Ectodermal cell (in vitro differentiated cells): ENCODE results near the gene CCT7.
"Not testable (repeated sequence)": the region's sequence is repeated elsewhere in the genome, so short reads cannot be mapped to it uniquely, and the experiment has no call there.

Source experiments
- H3K27ac ChIP-seq: 2 replicates; pipeline ENCODE4 v1.7.0; 2013; ENCODE audit warnings: mild to moderate bottlenecking, low read depth, low read length; ENCODE audit not compliant: insufficient read depth, poor library complexity, severe bottlenecking
- H3K27me3 ChIP-seq: 2 replicates; pipeline ENCODE4 v1.7.0; 2013; ENCODE audit warnings: mild to moderate bottlenecking, low read length; ENCODE audit not compliant: insufficient read depth, control insufficient read depth, poor library complexity, severe bottlenecking
- H3K36me3 ChIP-seq: one replicate; pipeline ENCODE4 v1.7.0; 2013; ENCODE audit warnings: low read length; ENCODE audit not compliant: control insufficient read depth, insufficient read depth
- H3K4me1 ChIP-seq: one replicate; pipeline ENCODE4 v1.7.0; 2013; ENCODE audit warnings: low read length; ENCODE audit not compliant: control insufficient read depth, insufficient read depth
- H3K4me3 ChIP-seq: 2 replicates; pipeline ENCODE4 v1.7.0; 2013; ENCODE audit warnings: low read depth, low read length, control low read depth; ENCODE audit not compliant: insufficient read depth
- H3K9me3 ChIP-seq: 2 replicates; pipeline ENCODE4 v1.7.0; 2013; ENCODE audit warnings: mild to moderate bottlenecking, low read length, moderate library complexity; ENCODE audit not compliant: control insufficient read depth
- WGBS, 2 experiments: methylation state at CpG; one replicate each; pipeline ENCODE4 v1.1.7; 2013; ENCODE audit warnings: missing lambda C conversion rate in 2 of 2; 5-methylcytosine and 5-hydroxymethylcytosine counted together

The CCT7 gene

GRCh38 chr2:73259704-73260337, 25.7 kb downstream of the CCT7 start:
- whole genome bisulfite sequencing, 2 experiments, result 93 to 94% methylated on average over 4 of the region's 4 CpGs
- Histone ChIP-seq H3K27me3 (no peaks in the 10 kb centered on the region), H3K27ac (no peak overlapping the region), H3K4me3 (no peak overlapping the region), H3K9me3 (no peaks in the 10 kb centered on the region), H3K36me3 (no peaks in the 10 kb centered on the region), H3K4me1 (peaks cover 7% of the 10 kb centered on the region)

- Histone ChIP-seq H3K4me1 (peaks cover 7% of the 10 kb centered on the region), H3K9me3 (no peaks in the 10 kb centered on the region), H3K27me3 (no peaks in the 10 kb centered on the region), H3K36me3 (no peaks in the 10 kb centered on the region), H3K27ac (no peak overlapping the region), H3K4me3 (no peak overlapping the region)
- WGBS, 2 experiments, result 37 to 42% methylated on average over 17 of the region's 17 CpGs
Observed at GRCh38 chr2:73260338-73260984, 26.4 kb downstream of the CCT7 start.

GRCh38 chr2:73262108-73262651, 28.1 kb downstream of the CCT7 start:
- WGBS, 2 experiments, result 81 to 92% methylated on average over 4 of the region's 4 CpGs
- Histone ChIP-seq H3K4me3 (no peak overlapping the region), H3K9me3 (no peaks in the 10 kb centered on the region), H3K27me3 (peaks cover 8% of the 10 kb centered on the region), H3K27ac (no peak overlapping the region), H3K4me1 (no peaks in the 10 kb centered on the region), H3K36me3 (no peaks in the 10 kb centered on the region)

GRCh38 chr2:73262691-73263429, 28.8 kb downstream of the CCT7 start:
- H3K27ac ChIP-seq, H3K36me3 ChIP-seq, H3K9me3 ChIP-seq, H3K4me3 ChIP-seq, H3K4me1 ChIP-seq: not testable (repeated sequence)
- WGBS, 2 experiments, result 89 to 91% methylated on average over 18 of the region's 18 CpGs
- peaks cover 15% of the 10 kb centered on the region for H3K27me3 ChIP-seq

- WGBS, 2 experiments, result 93% methylated on average over 16 of the region's 16 CpGs
- H3K9me3 ChIP-seq, result no peaks in the 10 kb centered on the region
- no peaks in the 10 kb centered on the region for H3K4me1 ChIP-seq
- H3K36me3 ChIP-seq, result no peaks in the 10 kb centered on the region
- H3K27me3 ChIP-seq, result peaks cover 24% of the 10 kb centered on the region
- H3K4me3 ChIP-seq, result no peak overlapping the region
- no peak overlapping the region for H3K27ac ChIP-seq
Observed at GRCh38 chr2:73263540-73264331, 29.6 kb downstream of the CCT7 start.

GRCh38 chr2:73264332-73264606, 30.2 kb downstream of the CCT7 start:
- Histone ChIP-seq H3K27me3 (peaks cover 29% of the 10 kb centered on the region), H3K27ac (no peak overlapping the region), H3K4me1 (no peaks in the 10 kb centered on the region), H3K9me3 (no peaks in the 10 kb centered on the region), H3K36me3 (no peaks in the 10 kb centered on the region), H3K4me3 (no peak overlapping the region)
- WGBS, 2 experiments, result 94 to 95% methylated on average over 15 of the region's 15 CpGs

GRCh38 chr2:73264783-73265182, 30.7 kb downstream of the CCT7 start:
- H3K36me3 ChIP-seq, result no peaks in the 10 kb centered on the region
- no peaks in the 10 kb centered on the region for H3K4me1 ChIP-seq
- no peak overlapping the region for H3K4me3 ChIP-seq
- WGBS, 2 experiments, result 90 to 91% methylated on average over 3 of the region's 4 CpGs
- H3K27ac ChIP-seq, result no peak overlapping the region
- peaks cover 34% of the 10 kb centered on the region for H3K27me3 ChIP-seq
- no peaks in the 10 kb centered on the region for H3K9me3 ChIP-seq

- Histone ChIP-seq H3K4me1 (no peaks in the 10 kb centered on the region), H3K4me3 (no peak overlapping the region), H3K27ac (no peak overlapping the region), H3K9me3 (no peaks in the 10 kb centered on the region), H3K36me3 (no peaks in the 10 kb centered on the region), H3K27me3 (peaks cover 41% of the 10 kb centered on the region)
- 93 to 94% methylated on average over 28 of the region's 28 CpGs for WGBS, 2 experiments
Observed at GRCh38 chr2:73265298-73266060, 31.4 kb downstream of the CCT7 start.

GRCh38 chr2:73266061-73266901, 32.2 kb downstream of the CCT7 start:
- no peaks in the 10 kb centered on the region for H3K4me1 ChIP-seq
- H3K36me3 ChIP-seq, result no peaks in the 10 kb centered on the region
- WGBS, 2 experiments, result 94% methylated on average over 26 of the region's 26 CpGs
- H3K9me3 ChIP-seq, result no peaks in the 10 kb centered on the region
- no peak overlapping the region for H3K27ac ChIP-seq
- peaks cover 49% of the 10 kb centered on the region for H3K27me3 ChIP-seq
- no peak overlapping the region for H3K4me3 ChIP-seq
